Lung microvascular endothelial cell (primary cell): ENCODE measurements around the gene ZNF532. TPM values are rescaled to one million over a fixed set of nuclear protein-coding genes. Genes with fewer than 3 reads are reported as not detected.

Experiments used
- DNase-seq, 2 donors: peaks; one replicate each; pipeline versions ENCODE4 v3.0.0 to v3.0.0-alpha.2; 2010; ENCODE audit warnings: low read depth in 2 of 2
- total RNA-seq: library from RNA; depleted of rRNA; stranded (reverse); fragments of >200 nt; gene quantifications from 2 replicates; pipeline ENCODE4 v1.2.1, GENCODE V29; 2014

ZNF532 gene
- total RNA-seq, 1 donor from 2014 or later, result 42.7 TPM

DNA sequence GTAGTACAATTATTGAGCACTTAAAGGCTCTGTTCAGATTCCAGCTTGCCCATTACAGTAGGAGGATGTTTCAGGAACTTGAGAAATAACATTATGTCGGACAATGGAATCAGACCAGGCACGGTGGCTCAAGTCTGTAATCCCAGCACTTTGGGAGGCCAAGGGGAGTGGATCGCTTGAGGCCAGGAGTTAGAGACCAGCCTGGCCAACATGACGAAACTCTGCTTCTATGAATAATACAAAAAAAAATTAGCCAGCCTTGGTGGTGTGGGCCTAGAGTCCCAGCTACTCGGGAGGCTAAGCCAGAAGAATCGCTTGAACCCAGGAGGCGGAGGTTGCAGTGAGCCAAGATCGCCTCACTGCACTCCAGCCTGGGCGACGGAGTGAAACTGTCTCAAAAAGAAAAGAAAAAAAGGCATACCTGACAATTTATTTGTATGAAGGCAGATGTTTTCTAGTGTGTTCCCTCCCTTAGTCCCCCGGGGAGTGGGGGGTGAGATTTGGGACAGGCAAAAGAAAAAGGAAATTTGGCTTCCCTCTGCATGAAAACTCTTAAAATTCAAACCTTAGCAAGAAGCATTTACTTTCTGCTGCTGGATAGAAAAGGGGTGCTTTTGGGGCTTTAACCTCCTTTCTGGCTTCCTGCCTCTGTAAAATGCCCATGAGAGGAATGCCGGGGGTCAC lies 13.7 kb upstream of the ZNF532 start:
- no peak for DNase-seq

DNA sequence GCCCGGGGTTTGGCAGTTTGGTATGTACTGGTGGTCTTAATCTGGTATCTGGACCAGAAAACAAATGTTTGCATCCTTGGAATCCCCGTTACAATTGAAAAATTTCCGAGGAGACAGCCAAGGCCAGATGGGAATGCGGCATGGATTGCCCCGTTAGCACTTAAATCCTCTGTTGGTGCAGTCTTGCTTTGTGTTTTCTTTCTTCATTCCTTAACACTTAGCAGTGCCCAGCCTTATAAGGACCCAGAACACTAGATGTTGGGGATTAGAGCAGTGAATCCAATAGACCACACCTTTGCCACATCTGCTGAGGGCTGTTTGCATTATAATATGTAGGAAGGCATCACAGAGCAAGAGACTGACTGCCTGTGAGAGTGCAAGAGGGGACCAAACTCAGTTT lies 12.8 kb upstream of the ZNF532 start:
- no peak for DNase-seq

DNA sequence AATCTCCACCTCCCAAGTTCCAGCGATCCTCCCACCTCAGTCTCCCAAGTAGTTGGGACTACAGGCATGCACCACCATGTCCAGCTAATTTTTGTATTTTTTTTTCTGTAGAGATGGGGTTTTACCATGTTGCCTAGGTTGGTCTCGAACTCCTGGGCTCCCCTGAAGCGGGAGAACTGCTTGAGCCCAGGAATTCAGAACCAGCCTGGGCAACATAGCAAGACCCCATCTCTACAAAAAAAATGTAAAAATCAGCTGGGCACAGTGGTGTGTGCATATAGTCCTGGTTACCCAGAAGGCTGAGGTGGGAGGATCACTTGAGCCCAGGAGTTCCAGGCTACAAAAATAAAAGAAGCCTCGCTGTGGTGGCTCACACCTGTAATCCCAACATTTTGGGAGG lies 12.0 kb upstream of the ZNF532 start:
- DNase-seq, result no peak

DNA sequence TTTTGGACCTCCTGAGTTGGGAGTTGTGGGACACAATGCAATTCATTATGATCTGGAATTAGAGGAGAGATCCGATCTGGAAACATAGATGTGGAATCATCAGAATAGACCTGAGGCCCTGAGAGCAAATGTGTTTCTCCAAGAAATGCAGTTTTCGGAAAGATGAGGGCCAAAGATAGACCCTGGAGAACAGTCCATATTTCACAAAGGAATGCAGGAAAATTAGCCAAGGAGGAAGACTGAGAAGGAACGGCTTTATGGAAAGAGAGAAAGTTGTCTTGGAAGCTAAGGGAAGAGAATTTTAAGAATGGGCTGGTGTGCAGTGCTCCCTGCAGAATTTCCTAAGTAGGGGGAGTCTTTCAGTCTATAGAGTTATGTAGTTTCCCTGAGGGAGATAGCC lies 11.1 kb upstream of the ZNF532 start:
- no peak for DNase-seq

DNA sequence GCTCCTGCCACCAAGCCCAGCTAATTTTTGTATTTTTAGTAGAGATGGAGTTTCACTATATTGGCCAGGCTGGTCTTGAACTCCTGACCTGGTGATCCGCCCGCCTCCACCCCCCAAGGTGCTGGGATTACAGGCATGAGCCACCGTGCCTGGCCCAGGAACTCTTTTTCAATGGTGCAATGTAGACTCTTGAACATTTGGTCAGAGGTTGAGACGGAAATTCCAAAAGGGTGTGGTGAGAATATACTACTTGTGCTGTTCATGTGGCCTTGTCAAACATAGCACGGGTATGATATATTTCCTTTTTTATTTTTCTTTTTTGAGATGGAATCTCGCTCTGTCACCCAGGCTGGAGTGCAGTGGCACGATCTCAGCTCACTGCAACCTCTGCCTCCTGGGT lies 9.2 kb upstream of the ZNF532 start:
- DNase-seq, result peak in 1 of 2 donors; percentile 42

DNA sequence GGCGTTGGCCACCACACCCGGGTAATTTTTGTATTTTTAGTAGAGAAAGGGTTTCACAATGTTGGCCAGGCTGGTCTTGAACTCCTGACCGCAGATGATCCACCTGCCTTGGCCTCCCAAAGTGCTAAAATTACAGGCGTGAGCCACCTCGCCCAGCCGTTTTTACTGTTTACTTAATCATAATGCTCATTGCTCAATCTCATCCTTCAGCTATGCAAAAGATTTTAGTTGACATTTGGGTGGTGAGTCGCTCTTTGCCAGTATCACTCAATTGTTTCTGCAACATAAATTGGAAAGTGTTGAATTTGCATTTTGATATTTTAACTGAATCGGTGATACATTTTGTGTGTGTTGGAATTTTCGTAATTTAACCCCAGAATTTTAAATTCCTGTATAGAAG lies 7.8 kb upstream of the ZNF532 start:
- peak in 1 of 2 donors; percentile 36 for DNase-seq

DNA sequence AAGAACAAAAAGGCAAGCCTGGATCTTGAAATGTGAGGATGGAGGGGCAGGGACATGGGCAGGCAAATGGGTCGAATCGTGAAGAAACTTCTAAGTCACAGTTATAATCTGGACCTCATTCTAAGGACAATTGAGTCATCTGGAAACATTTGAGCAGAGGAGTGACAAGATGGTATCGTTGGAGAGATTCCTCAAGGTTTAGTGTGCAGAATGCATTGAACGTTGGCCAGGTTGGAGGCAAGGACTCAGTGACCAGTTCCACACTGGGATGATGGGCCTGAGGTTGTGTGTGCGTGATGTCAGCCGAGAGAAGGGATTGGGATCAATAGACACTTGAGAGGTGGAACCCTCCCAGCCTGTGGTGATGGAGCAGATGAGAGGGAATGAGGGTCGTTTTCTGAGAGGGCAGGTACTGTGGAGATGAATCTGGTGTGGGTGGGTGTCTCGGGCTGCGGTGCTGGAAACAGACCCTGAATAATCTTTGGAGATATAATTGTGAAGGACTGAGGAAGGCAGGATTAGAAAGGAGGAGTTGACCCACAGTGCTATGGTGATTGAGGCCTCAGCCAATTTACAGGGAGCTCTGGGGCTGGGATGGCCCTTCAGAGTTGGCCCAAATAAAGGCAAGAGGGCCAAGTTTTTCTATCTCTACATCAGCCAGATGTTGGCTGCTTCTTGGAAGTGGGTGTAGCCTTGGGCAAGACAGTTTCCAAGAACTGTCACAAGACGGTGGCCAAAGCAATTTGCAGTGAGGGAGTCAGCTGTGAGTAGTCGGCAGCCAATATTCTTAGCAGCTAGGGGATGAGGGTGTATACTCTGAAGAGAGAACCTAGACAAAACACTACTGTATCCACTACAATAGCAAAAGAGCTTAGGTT lies 5.8 kb upstream of the ZNF532 start:
- DNase-seq, result no peak

DNA sequence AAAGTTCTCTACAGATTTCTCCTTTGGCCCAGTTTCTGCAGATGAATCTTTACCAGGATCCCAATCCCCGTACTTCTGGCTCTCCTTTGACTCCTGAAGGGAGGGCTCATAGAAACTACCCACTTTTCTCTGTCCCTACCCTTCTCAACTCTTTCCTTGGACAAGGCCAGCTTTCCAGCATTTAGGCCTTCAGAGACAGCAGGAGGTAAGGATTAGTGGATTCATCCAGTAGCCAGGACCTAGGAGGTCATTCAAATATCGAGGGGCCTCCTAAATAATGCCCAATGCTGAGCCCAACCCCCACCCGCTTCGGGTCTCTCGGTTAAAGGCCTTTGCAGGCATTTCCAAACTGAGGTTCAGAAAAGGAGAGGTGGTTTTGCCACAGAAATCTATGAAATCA lies 4.8 kb upstream of the ZNF532 start:
- DNase-seq, result no peak

DNA sequence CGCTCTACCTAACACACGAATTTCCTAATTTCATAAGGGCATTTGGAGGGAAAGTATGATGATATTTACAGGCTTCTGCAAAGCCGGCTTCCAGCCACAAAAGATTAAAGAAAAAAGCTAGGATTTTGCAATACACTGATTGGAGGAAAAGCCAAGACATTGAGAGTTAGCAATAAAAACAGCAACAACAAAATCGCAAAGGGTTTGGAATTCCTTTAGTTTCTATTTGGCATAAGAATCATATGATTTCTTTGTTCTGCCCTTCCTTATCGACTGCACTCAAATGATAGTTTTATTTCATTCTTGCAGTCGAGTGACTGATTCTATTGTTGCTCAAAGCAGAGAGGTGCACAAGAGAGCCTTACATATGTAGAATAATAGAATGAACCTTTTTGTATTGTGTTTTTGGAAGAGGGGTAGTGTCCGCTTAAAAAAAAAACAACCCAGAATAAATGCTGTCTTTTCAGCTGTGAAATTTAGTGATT lies 3.9 kb upstream of the ZNF532 start:
- no peak for DNase-seq

DNA sequence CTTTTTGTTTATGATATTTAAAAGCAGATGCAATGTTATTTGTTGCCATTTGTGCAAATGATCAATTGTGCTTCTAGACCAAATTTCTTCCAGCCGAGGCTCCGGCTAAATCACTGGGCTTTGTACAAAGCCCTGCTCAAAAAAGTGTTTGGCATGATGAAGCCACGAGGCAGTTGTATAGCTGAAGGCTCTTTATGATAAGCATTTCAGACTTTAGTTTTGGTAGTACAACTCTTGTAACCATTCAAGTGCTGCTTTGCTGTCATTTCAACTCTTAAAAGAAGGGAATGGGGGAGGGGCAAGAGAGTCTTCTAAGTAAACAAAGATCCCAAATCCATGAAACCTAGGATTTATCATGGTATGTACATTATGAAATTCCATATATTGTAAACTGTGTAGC lies 3.3 kb upstream of the ZNF532 start:
- no peak for DNase-seq

DNA sequence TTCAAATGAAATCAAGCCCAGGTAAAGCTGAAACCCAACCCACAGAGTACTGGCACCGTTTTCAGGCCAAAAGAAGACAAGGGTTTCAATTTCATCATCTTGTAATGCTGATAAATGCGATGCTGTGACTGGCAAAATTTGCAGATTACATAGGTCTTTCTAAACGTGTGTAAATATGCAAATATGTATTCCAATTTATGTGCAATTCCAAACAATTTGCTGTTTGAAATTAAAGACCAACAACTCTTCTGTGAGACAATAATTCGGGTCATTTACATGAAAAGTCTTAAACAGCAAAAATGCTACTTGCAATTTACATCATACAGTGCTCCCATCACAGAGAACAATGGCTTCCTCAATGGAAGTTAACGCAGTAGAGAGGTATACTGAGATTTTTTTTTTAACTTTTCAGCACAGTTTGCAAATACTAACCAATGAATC lies 2.8 kb upstream of the ZNF532 start:
- no peak for DNase-seq

DNA sequence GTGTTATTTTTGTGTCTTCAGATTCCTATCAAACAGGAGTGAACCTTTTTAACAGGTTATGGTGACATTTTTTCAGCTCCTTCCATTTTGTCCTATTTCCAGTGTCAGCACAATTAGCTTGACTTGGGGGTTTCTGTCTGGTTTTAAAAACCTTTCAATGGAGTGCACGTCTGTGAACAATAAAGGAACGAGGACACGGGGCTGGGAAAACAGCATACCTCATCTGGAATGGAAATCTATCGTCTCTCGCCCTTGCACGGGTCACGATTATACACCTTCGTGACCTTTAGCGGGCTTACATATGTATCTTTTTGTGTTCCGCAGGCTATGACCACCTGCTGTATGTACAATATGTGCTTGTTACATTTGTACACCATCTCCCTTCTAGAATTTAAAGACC lies 2.3 kb upstream of the ZNF532 start:
- no peak for DNase-seq

DNA sequence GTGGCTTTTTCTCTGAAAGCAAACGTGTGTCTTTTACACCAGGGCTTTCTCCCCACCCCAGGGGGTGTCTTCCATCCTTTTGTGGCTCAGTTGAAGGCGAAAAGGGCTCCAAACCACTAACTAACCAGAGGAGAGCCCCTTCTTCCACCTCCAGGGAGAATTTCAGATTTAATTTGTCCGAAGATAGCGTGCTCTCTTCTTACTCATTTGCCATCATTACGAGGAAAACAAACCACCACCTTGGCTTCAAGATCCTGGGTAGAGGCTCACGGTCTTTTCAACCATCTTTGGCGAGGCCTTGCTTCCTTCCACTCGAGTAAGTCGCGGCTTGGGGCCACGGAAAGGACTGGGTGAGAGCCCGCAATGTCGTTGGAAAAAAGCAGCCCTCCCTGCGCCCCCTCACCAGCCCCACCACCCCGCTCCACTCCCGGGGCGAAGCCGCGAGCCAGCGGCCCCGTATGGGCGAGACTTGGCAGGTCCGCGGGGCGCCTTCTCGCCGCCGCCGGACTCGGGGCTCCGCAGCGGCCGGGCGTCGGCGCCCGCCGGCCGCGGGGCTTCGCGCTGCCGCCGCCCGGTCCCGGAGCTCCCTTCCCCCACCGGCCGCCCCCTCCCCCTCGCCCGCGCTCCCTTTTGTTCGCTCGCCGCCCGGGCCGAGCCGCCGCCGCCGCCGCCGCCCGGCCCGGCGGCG lies 1.7 kb upstream of the ZNF532 start:
- peak; percentile 35 to 53 for DNase-seq

DNA sequence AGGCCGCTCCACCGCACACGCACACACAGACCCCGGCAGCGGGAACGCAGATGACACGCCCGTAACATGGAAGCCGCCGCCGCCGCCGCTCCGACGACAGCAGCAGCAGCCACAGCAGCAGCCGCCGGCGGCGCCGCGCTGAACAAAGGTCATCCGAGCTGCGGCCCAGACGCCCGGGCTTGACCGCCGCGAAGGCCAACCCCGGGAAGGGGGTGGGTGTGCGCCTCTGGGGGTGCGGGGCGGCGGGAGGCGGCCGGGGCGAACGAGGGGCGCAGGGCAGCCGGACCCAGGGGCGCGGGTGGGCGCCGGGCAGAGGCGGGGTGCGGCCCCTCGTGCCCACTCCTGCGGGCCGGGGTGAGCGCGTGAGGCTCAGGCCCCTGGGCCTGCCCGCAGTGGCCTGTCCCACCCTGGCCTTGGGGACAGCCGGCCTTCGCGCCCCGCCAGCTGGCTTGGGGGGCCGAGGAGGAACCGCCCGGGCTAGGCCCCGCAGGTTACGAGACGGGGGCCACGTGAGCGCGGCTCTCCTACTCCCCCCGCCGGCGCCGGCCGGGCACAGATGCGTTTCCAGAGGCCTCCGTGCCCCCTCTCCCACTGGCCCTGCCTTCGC lies 1.0 kb upstream of the ZNF532 start:
- DNase-seq, result peak; percentile 59 to 68

DNA sequence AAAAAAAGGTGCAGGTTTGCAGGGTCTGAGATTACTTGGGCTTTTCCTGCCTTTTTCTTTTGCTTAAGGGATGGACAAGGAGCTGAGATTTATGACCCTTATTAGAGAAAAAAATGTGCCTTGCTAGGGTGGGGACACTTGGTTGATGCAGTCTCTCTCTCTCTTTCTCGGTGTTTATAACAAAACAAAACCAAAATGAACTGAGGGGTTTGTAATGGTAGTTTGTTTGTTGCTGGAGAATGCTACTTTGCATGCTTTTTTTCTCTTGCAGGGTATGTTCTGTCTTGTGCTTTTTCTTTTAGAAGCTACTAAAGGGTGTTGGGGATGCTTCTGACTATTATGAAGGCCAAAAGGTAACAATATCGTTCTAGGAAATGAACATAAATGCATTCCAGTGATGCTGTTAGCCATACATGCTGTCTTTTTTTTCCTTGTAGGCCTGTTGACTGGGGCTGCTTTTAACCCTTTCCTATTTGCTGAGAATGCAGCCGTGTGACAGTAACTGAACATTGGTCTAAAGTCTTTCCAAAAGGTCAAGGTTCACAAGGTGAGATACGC lies 435 bp downstream of the ZNF532 start:
- DNase-seq, result no peak

DNA sequence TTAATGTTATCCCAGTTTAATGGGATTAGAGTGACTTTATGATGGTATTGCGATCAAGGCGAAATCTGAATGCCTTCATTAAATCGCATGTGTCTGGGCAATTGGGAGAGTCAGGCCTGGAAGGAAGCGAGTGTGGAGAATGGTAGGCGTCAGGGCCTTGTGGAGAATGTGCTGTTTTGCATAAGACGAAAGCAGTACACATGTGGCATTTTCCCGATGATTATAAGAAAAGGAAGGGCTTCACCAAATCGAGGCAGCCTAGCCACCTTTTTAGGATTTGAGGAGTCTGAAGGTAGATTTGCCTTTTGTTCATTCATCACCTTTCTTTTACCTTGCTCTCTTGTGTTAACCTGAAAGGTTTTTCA lies 1.0 kb downstream of the ZNF532 start:
- DNase-seq, result no peak

DNA sequence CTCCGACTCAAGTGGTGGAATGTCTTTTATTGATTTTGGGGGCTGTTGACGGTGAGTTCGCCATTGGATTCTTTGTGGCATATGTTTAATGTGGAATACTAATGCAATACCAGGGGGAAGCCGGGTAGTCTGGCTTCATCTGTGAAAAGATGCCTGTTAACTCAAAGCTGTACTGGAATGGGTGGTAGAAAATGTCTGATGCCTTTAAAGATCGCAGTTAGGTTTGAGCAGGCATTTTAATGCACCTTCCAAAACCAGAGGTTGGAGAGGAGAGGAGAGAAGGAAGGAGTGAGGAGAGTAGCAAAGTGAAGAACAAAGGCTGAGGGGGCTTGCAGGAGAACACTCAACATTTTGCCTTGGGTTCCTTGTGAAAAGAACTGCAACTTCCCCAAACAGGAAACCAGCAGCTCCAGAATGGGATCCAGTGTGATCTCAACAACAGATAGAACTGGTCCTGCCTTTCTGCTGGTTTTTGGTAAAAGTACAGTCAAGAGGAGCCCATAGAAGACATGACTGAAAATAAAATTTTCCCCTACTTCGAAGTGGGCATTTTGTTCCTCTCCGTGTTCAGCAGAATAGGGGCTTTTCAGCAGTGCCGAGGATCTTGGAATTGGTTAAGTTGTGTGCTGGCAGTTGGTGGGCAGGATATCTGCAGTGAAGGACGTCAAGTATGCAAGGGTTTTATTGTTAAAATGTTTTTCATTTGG lies 1.5 kb downstream of the ZNF532 start:
- peak; percentile 25 to 52 for DNase-seq

DNA sequence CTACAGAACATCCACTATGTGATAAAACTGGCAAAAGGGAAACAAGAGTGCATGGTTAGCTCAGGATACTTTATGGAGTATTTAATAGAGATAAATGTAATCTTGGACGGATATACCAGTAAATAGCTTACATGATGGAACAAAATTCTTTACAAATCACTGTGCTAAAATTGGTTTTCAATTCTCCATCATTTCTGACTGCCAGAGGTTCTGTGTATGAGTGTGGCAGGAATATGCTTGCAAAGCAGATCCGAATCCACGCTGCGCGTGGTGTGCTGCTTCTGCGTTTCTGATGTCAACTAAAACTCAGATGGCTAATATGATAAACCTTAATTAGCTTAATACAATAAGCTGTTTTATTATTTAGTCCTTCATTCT lies 2.1 kb downstream of the ZNF532 start:
- no peak for DNase-seq

DNA sequence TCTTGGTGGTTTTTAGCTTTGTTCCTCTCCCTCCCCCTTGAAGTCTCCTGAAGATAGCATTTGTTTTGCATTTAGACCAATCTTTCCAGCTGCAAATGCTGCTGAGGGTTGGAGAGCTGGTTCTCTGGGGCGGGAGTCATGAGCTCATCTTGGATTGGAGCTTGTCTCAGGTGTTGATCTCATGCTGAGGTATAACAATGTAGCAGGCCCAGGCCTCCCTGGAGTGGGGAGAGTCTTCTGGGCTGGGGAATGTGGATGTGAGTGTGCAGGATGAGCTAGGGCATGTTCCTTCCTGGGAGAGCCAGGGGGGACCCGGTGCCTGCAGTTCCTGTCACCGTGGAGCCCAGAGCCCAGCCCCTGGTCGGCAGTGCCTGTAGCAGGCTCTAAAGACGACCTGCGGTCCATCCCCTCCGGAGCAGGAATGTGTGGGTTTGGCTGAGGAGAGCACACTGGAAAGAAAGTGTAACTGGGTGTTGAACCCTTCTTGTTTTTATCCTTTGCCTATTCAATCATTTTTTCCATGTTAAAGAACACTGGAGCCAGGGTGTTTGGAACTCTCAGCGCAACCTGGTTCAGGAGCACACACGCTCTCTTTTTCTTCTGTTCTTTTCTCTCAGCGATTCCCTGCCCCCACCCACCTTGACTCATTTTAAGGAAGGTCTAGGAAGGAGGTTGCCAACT lies 2.7 kb downstream of the ZNF532 start:
- DNase-seq, result no peak

DNA sequence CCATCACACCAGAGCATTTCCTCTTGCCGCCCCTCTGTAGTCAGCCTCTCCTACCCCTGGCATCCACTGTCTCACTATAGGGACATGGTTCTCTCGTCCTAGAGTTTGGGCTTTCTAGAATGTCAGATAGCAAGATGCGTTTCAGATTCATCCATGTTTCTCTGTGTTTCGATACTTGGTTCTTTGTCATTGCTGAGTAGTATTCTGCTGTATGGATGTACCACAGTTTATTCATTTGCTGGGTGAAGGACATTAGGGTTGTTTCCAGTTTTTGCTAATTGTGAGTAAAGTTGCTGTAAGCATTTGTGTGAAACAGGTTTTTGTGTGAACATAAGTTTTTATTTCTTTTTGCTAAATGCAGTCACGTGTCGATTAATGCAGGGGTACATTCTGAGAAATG lies 3.8 kb downstream of the ZNF532 start:
- no peak for DNase-seq
